ENCODE data around the gene FLNB. TPM values are rescaled to one million over a fixed set of nuclear protein-coding genes. Genes with fewer than 3 reads are reported as not detected.

The FLNB gene
- total and polyA plus RNA-seq, 10 of the 15 experiments (the other 5 are each of a cell fraction or from before 2014, with no cell fraction given) = 13.6 to 51.8 (median 26.4) TPM

DNA sequence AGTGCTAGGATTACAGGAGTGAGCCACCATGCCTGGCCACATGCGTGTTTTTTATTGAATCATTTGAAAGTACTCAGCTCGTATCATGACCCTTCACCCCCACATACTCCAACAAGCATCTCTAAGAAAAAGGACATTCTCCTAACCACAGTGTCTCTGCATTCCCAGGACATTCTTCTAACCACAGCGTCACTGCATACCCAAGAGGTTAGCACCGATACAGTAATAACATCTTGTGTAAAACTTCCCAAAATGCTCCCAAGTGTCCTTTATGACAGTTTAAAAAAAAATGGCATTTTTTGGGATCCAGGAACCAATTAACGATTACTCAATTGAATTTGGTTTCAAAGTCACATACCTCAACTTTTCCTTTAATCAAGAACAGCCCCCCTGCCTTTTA, 39.6 kb downstream of the FLNB start:
- BruUV-seq (replicated peaks) = no TSS peak
- H3K36me3 ChIP-seq (ENCODE audit: control insufficient read depth in 2 of 2, insufficient read depth in 2 of 2, low read length in 1 of 2) = no peaks in the 10 kb centered on the region
- peaks cover 13% of the 10 kb centered on the region for H4K20me1 ChIP-seq (ENCODE audit: control insufficient read depth, insufficient read depth)
- no peak for FAIRE-seq
- H3K27ac ChIP-seq (ENCODE audit: control insufficient read depth, insufficient read depth) = no peak overlapping the region
- ChIA-PET POLR2A (interaction anchor here (1.7 to 1.8 kb wide), 2 partner anchors 9 to 15 kb away, joined by 3 to 6 read pairs; no protein-coding TSS in a partner anchor), CTCF (interaction anchor here (1.1 to 1.9 kb wide), 2 partner anchors 29 to 43 kb away, joined by 4 to 5 read pairs; no protein-coding TSS in a partner anchor), SMC1A (ENCODE audit: uncharacterized antibody, unreplicated experiment) (interaction anchor here (0.6 to 5.3 kb wide), 6 partner anchors 12 to 180 kb away, joined by 3 to 17 read pairs (median 6); partner anchors contain the start of gene FLNB), RAD21 (ENCODE audit: unreplicated experiment) (interaction anchor here (1.1 to 2.3 kb wide), 2 partner anchors 13 to 39 kb away, joined by 4 to 7 read pairs; partner anchors contain the start of gene FLNB)
- H3K4me2 ChIP-seq (ENCODE audit: control insufficient read depth, insufficient read depth) = no peak overlapping the region
- H3K9ac ChIP-seq (ENCODE audit: control insufficient read depth, insufficient read depth, low read length) = no peak overlapping the region
- peaks cover 2% of the 10 kb centered on the region; the same call in 1 of the 2 replicates for H3K79me2 ChIP-seq (ENCODE audit: control insufficient read depth, insufficient read depth, low read length)
- ATAC-seq = no peak
- no peaks in the 10 kb centered on the region for H3K27me3 ChIP-seq (replicated peaks in 1 of 2; ENCODE audit: control insufficient read depth in 2 of 2, insufficient read depth in 2 of 2, low read length in 1 of 2)
- in situ Hi-C loops (cut with MboI) (no loop called here), intact Hi-C loops (cut with micrococcal nuclease; ENCODE audit: unreplicated experiment) (no loop called here)
- no peak overlapping the region for H3K4me3 ChIP-seq
- H3K4me1 ChIP-seq (ENCODE audit: control insufficient read depth, insufficient read depth, low read length) = peaks cover 12% of the 10 kb centered on the region
- no peaks in the 10 kb centered on the region for H3K9me3 ChIP-seq (replicated peaks; ENCODE audit: control insufficient read depth, insufficient read depth, low read length)
- no peak overlapping the region for H2AFZ ChIP-seq (ENCODE audit: control insufficient read depth, low read depth, low read length)
- no peak for DNase-seq (ENCODE audit: low read depth, low spot score)
- WGBS (ENCODE audit: insufficient coverage, insufficient replicate concordance, low lambda C conversion rate, missing lambda C conversion rate) = 91% methylated on average over 4 of the region's 5 CpGs
- TF ChIP-seq EED (IDR thresholded peaks at IDR 0.05; ENCODE audit: low read depth) (no peak), ZNF24 (IDR thresholded peaks at IDR 0.05) (no peak), STAT1 (conservative IDR thresholded peaks at IDR 0.05) (no peak), PAX5 (IDR thresholded peaks at IDR 0.05; ENCODE audit: borderline replicate concordance, low read depth, low read length) (no peak), NFIC (IDR thresholded peaks at IDR 0.05; ENCODE audit: low read depth, low read length) (no peak), BHLHE40 (IDR thresholded peaks at IDR 0.05; ENCODE audit: borderline replicate concordance in 1 of 2, low read depth in 2 of 2, low read length in 1 of 2) (no peak), HSF1 (IDR thresholded peaks at IDR 0.05; ENCODE audit: low read depth, low read length) (no peak), CUX1 (IDR thresholded peaks at IDR 0.05; ENCODE audit: insufficient replicate concordance, low read depth, low read length) (no peak), TARDBP (IDR thresholded peaks at IDR 0.05; ENCODE audit: borderline replicate concordance) (no peak), TCF12 (IDR thresholded peaks at IDR 0.05; ENCODE audit: low read depth, low read length) (no peak), CHD4 (IDR thresholded peaks at IDR 0.05) (no peak)
- TF ChIP-seq, protein P1, sequence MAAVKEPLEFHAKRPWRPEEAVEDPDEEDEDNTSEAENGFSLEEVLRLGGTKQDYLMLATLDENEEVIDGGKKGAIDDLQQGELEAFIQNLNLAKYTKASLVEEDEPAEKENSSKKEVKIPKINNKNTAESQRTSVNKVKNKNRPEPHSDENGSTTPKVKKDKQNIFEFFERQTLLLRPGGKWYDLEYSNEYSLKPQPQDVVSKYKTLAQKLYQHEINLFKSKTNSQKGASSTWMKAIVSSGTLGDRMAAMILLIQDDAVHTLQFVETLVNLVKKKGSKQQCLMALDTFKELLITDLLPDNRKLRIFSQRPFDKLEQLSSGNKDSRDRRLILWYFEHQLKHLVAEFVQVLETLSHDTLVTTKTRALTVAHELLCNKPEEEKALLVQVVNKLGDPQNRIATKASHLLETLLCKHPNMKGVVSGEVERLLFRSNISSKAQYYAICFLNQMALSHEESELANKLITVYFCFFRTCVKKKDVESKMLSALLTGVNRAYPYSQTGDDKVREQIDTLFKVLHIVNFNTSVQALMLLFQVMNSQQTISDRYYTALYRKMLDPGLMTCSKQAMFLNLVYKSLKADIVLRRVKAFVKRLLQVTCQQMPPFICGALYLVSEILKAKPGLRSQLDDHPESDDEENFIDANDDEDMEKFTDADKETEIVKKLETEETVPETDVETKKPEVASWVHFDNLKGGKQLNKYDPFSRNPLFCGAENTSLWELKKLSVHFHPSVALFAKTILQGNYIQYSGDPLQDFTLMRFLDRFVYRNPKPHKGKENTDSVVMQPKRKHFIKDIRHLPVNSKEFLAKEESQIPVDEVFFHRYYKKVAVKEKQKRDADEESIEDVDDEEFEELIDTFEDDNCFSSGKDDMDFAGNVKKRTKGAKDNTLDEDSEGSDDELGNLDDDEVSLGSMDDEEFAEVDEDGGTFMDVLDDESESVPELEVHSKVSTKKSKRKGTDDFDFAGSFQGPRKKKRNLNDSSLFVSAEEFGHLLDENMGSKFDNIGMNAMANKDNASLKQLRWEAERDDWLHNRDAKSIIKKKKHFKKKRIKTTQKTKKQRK (IDR thresholded peaks at IDR 0.05; ENCODE audit: low read depth, low read length) = no peak
- TF ChIP-seq, protein P2, sequence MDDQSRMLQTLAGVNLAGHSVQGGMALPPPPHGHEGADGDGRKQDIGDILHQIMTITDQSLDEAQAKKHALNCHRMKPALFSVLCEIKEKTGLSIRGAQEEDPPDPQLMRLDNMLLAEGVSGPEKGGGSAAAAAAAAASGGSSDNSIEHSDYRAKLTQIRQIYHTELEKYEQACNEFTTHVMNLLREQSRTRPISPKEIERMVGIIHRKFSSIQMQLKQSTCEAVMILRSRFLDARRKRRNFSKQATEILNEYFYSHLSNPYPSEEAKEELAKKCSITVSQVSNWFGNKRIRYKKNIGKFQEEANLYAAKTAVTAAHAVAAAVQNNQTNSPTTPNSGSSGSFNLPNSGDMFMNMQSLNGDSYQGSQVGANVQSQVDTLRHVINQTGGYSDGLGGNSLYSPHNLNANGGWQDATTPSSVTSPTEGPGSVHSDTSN (IDR thresholded peaks at IDR 0.05; ENCODE audit: insufficient replicate concordance, low read depth, low read length) = no peak

Data from GM12878 (cell line).